H9 (cell line): Measurements from ENCODE around the gene GPC6. TPM values are rescaled to one million over a fixed set of nuclear protein-coding genes. Genes with fewer than 3 reads are reported as not detected.

ENCODE experiments used
- DNase-seq: peaks from one replicate; pipeline ENCODE4 v3.0.0-alpha.2; 2017
- H2AFZ ChIP-seq: one replicate; pipeline ENCODE4 v1.6.1; 2013; ENCODE audit warnings: mild to moderate bottlenecking, low read length, control low read depth, moderate library complexity
- H2AK5ac ChIP-seq: 2 replicates; pipeline ENCODE4 v1.6.1; 2013; ENCODE audit warnings: low read length, control low read depth, mixed read lengths; ENCODE audit not compliant: insufficient read length
- H2BK120ac ChIP-seq: one replicate; pipeline ENCODE4 v1.6.1; 2013; ENCODE audit warnings: low read depth, mild to moderate bottlenecking, low read length, control low read depth, inconsistent platforms; ENCODE audit not compliant: poor library complexity, severe bottlenecking
- H2BK12ac ChIP-seq: 2 replicates; pipeline ENCODE4 v1.6.1; 2013; ENCODE audit warnings: low read length, control low read depth, mixed read lengths, low read depth; ENCODE audit not compliant: insufficient read length
- H2BK15ac ChIP-seq: 2 replicates; pipeline ENCODE4 v1.6.1; 2013; ENCODE audit warnings: low read depth, low read length, control low read depth
- H2BK20ac ChIP-seq: one replicate; pipeline ENCODE4 v1.6.1; 2013; ENCODE audit warnings: low read depth, mild to moderate bottlenecking, low read length, control low read depth, inconsistent platforms; ENCODE audit not compliant: poor library complexity, severe bottlenecking
- H2BK5ac ChIP-seq: 2 replicates; pipeline ENCODE4 v1.6.1; 2013; ENCODE audit warnings: low read length, control low read depth, mixed read lengths; ENCODE audit not compliant: insufficient read length
- H3K14ac ChIP-seq: 2 replicates; pipeline ENCODE4 v1.6.1; 2013; ENCODE audit warnings: low read length, control low read depth; ENCODE audit not compliant: insufficient read depth
- H3K18ac ChIP-seq: 2 replicates; pipeline ENCODE4 v1.6.1; 2013; ENCODE audit warnings: low read depth, mild to moderate bottlenecking, mixed read lengths, low read length, control low read depth; ENCODE audit not compliant: insufficient read length
- H3K23ac ChIP-seq: 2 replicates; pipeline ENCODE4 v1.6.1; 2013; ENCODE audit warnings: low read length, control low read depth, mixed read lengths, low read depth; ENCODE audit not compliant: insufficient read length
- H3K23me2 ChIP-seq: 2 replicates; pipeline ENCODE4 v1.6.1; 2013; ENCODE audit warnings: low read depth, mild to moderate bottlenecking, mixed read lengths, low read length, control low read depth; ENCODE audit not compliant: insufficient read length, poor library complexity, severe bottlenecking
- H3K27ac ChIP-seq: 2 replicates; pipeline ENCODE4 v1.5.1; 2013; ENCODE audit warnings: low read length, control low read depth, mixed read lengths, low read depth; ENCODE audit not compliant: insufficient read length
- H3K27me3 ChIP-seq: 2 replicates; pipeline ENCODE4 v1.6.1; 2013; ENCODE audit warnings: low read length, control low read depth, inconsistent platforms; ENCODE audit not compliant: insufficient read depth
- H3K4ac ChIP-seq: 2 replicates; pipeline ENCODE4 v1.6.1; 2013; ENCODE audit warnings: low read depth, mild to moderate bottlenecking, control low read depth, inconsistent platforms, low read length, moderate library complexity
- H3K4me1 ChIP-seq: 2 replicates; pipeline ENCODE4 v1.6.1; 2013; ENCODE audit warnings: low read length, control low read depth, inconsistent platforms; ENCODE audit not compliant: insufficient read depth
- H3K4me2 ChIP-seq: 2 replicates; pipeline ENCODE4 v1.6.1; 2013; ENCODE audit warnings: low read length, control low read depth, mixed read lengths; ENCODE audit not compliant: insufficient read length, insufficient read depth
- H3K56ac ChIP-seq: 2 replicates; pipeline ENCODE4 v1.6.1; 2013; ENCODE audit warnings: low read depth, mild to moderate bottlenecking, mixed read lengths, low read length, control low read depth; ENCODE audit not compliant: insufficient read length
- H3K79me1 ChIP-seq: 2 replicates; pipeline ENCODE4 v1.6.1; 2013; ENCODE audit warnings: low read depth, mild to moderate bottlenecking, moderate library complexity, low read length, control low read depth, inconsistent platforms; ENCODE audit not compliant: insufficient read depth, poor library complexity, severe bottlenecking
- H3K79me2 ChIP-seq: 2 replicates; pipeline ENCODE4 v1.6.1; 2013; ENCODE audit warnings: low read length, control low read depth, inconsistent platforms; ENCODE audit not compliant: insufficient read depth
- H3K9ac ChIP-seq: 2 replicates; pipeline ENCODE4 v1.6.1; 2013; ENCODE audit warnings: low read length, control low read depth, mixed read lengths; ENCODE audit not compliant: insufficient read length; ENCODE audit errors: extremely low read depth
- H3K9me3 ChIP-seq: one replicate; pipeline ENCODE4 v1.6.1; 2013; ENCODE audit warnings: low read depth, low read length, inconsistent platforms; ENCODE audit not compliant: control insufficient read depth
- H3T11ph ChIP-seq: one replicate; pipeline ENCODE4 v1.6.1; 2013; ENCODE audit warnings: mild to moderate bottlenecking, low read length, control low read depth, inconsistent platforms
- H4K20me1 ChIP-seq: one replicate; pipeline ENCODE4 v1.6.1; 2013; ENCODE audit not compliant: control insufficient read depth, insufficient read length, insufficient read depth
- H4K5ac ChIP-seq: 2 replicates; pipeline ENCODE4 v1.6.1; 2013; ENCODE audit warnings: low read depth, mild to moderate bottlenecking, mixed read lengths, low read length, control low read depth; ENCODE audit not compliant: insufficient read length
- H4K8ac ChIP-seq: replicated peaks from 2 replicates; pipeline ENCODE4 v1.6.1; 2013; ENCODE audit warnings: low read length, control low read depth, mixed read lengths, low read depth; ENCODE audit not compliant: insufficient read length
- H4K91ac ChIP-seq: 2 replicates; pipeline ENCODE4 v1.6.1; 2013; ENCODE audit warnings: low read depth, mild to moderate bottlenecking, moderate library complexity, mixed read lengths, low read length, control low read depth; ENCODE audit not compliant: insufficient read length
- H3K27ac Mint-ChIP-seq, 3 experiments: 2 replicates in 2 of 3; 3 replicates in 1 of 3; pipeline ENCODE4 v1.8.0; 2020 to 2021; ENCODE audit warnings: mixed read lengths in 3 of 3, mild to moderate bottlenecking in 1 of 3, moderate library complexity in 1 of 3
- H3K27me3 Mint-ChIP-seq: 2 replicates; pipeline ENCODE4 v1.8.0; 2021; ENCODE audit warnings: low read depth, mild to moderate bottlenecking, moderate library complexity, mixed read lengths
- H3K36me3 Mint-ChIP-seq, 3 experiments: 2 replicates in 2 of 3; 3 replicates in 1 of 3; pipeline ENCODE4 v1.8.0; 2020 to 2021; ENCODE audit warnings: low read depth in 3 of 3, mixed read lengths in 3 of 3; ENCODE audit not compliant: insufficient read depth in 1 of 3
- H3K4me1 Mint-ChIP-seq, 2 experiments: 2 replicates each; pipeline ENCODE4 v1.8.0; 2020; ENCODE audit warnings: mixed read lengths in 2 of 2
- H3K4me3 Mint-ChIP-seq, 2 experiments: 2 replicates in 1 of 2; 3 replicates in 1 of 2; pipeline ENCODE4 v1.8.0; 2020 to 2021; ENCODE audit warnings: mild to moderate bottlenecking in 2 of 2, mixed read lengths in 2 of 2, moderate library complexity in 1 of 2
- H3K9me3 Mint-ChIP-seq, 2 experiments: 2 replicates in 1 of 2; 3 replicates in 1 of 2; pipeline ENCODE4 v1.8.0; 2020; ENCODE audit warnings: mild to moderate bottlenecking in 2 of 2, mixed read lengths in 2 of 2, moderate library complexity in 1 of 2
- CTCF ChIP-seq: fragments of 200-600 bp; sonication (generic); conservative IDR thresholded peaks from 3 replicates; pipeline ENCODE4 v1.8.0; 2021; ENCODE audit warnings: antibody characterized with exemption, mild to moderate bottlenecking
- WGBS: extraction: QIAGEN DNeasy Blood & Tissue Kit; methylation state at CpG from one replicate; pipeline ENCODE4 v1.1.7; 2013; ENCODE audit warnings: missing lambda C conversion rate, low lambda C conversion rate, mixed read lengths; ENCODE audit not compliant: insufficient read length; ENCODE audit errors: extremely low coverage; 5-methylcytosine and 5-hydroxymethylcytosine counted together
- total RNA-seq: library from RNA; stranded (reverse); gene quantifications from 2 replicates; pipeline ENCODE4 v1.2.1, GENCODE V29; 2021

Gene GPC6
- total RNA-seq, 1 experiment from 2014 or later = 15.6 TPM

- Histone ChIP-seq H3T11ph (no peak overlapping the region), H3K27ac (no peak overlapping the region), H2BK120ac (no peak overlapping the region), H2BK12ac (no peak overlapping the region), H4K5ac (no peak overlapping the region), H2AFZ (no peak overlapping the region), H3K4me1 (peaks cover 7% of the 10 kb centered on the region; the same call in 1 of the 2 replicates), H4K20me1 (no peaks in the 10 kb centered on the region), H3K79me1 (peaks cover 2% of the 10 kb centered on the region), H3K4ac (no peak overlapping the region), H3K23me2 (no peaks in the 10 kb centered on the region), H3K27me3 (no peaks in the 10 kb centered on the region), H3K18ac (no peak overlapping the region), H2BK15ac (no peak overlapping the region), H4K91ac (no peak overlapping the region), H2BK5ac (no peak overlapping the region), H3K79me2 (no peaks in the 10 kb centered on the region), H3K56ac (no peak overlapping the region), H3K9me3 (no peaks in the 10 kb centered on the region), H3K14ac (no peak overlapping the region), H2BK20ac (no peak overlapping the region), H3K9ac (no peak overlapping the region), H4K8ac (no peak overlapping the region), H3K4me2 (no peak overlapping the region), H2AK5ac (no peak overlapping the region), H3K23ac (no peak overlapping the region)
- peaks cover 0 to 10% of the 10 kb centered on the region in 2 experiments; a peak in 2 of 4 replicates for H3K4me1 Mint-ChIP-seq
- no peaks in the 10 kb centered on the region for H3K27me3 Mint-ChIP-seq
- TF ChIP-seq CTCF = no peak
- no CpG with 5 or more reads among the region's 1 CpG for WGBS
- H3K4me3 Mint-ChIP-seq = no peak overlapping the region
- no peak for DNase-seq
- H3K36me3 Mint-ChIP-seq = no peaks in the 10 kb centered on the region
- H3K27ac Mint-ChIP-seq = no peak overlapping the region
- H3K9me3 Mint-ChIP-seq = no peaks in the 10 kb centered on the region
Measured at GRCh38 chr13:93535251-93535650, 308.6 kb downstream of the GPC6 start.
